Bronchial epithelial cell (primary cell): ENCODE data around the gene RSAD1. TPM values are rescaled to one million over a fixed set of nuclear protein-coding genes. Genes with fewer than 3 reads are reported as not detected.

Experiments used
- DNase-seq: peaks from one replicate; pipeline ENCODE4 v3.0.0-alpha.2; 2010; ENCODE audit warnings: low read depth
- FAIRE-seq: peaks from 2 replicates; lab custom pipeline; 2011; peaks lifted over from hg19 to GRCh38; lab: Jason Lieb, UNC
- H3K27me3 ChIP-seq: 2 replicates; pipeline ENCODE4 v1.5.1; 2011; ENCODE audit warnings: low read length; ENCODE audit not compliant: control insufficient read depth, insufficient read depth
- H3K36me3 ChIP-seq: 2 replicates; pipeline ENCODE4 v1.5.1; 2011; ENCODE audit warnings: low read length; ENCODE audit not compliant: control insufficient read depth, insufficient read depth
- H3K4me3 ChIP-seq: 2 replicates; pipeline ENCODE4 v1.5.1; 2011; ENCODE audit warnings: mild to moderate bottlenecking, low read depth, low read length, control low read depth
- total RNA-seq: library from RNA; depleted of rRNA; stranded (reverse); fragments of >200 nt; gene quantifications from 2 replicates; pipeline ENCODE4 v1.2.1, GENCODE V29; 2014
- TF ChIP-seq, protein P1 (sequence below): IDR thresholded peaks from 2 replicates; pipeline ENCODE4 v1.5.1; 2011; ENCODE audit warnings: mild to moderate bottlenecking, moderate library complexity, low read length, control low read depth, inconsistent platforms; ENCODE audit not compliant: insufficient read depth, severe bottlenecking

The RSAD1 gene
- total RNA-seq, 1 donor from 2014 or later, result 14.2 TPM

DNA sequence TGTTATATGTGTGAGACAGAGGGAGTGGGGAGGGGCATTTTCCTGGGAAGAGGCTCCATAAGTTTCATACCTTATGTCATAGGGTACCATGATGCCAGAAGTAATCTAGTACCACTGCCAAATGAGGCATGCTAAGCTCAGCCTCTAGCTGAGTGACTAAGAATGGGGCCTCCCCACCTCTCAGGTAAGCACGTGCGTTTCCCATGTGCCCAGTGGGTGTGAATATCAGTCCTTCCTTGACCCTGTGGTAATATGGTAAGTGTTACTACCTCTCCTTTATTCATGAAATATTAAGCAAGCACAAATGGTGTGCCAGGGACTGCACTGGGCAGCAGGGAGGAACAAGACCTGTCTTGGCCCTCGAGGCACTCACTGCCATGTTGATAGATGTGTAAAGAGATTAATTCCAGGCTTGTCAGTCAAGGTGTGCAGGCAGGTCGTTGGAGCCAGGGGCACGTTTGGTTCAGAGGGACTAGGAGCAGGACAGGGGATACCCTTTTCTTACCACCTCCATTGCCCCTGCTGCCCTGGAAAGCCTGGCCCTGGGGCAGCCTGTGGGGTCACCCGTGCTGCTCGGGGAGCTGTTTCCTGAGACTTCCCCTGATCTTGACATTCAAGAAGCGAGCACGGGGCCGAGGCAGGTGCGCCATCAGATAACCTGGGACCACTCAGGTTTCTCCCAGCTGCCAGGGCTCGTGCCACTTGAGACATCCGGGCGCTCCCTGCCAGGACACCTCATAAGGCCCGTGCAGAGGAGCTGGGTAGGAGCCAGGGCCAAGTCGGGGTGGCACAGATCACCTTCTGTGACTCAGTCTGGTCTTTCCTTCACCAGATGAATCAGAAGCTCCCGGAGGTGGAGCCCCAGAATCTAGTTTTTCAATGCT, 8.8 kb downstream of the RSAD1 start:
- TF ChIP-seq, protein P1, sequence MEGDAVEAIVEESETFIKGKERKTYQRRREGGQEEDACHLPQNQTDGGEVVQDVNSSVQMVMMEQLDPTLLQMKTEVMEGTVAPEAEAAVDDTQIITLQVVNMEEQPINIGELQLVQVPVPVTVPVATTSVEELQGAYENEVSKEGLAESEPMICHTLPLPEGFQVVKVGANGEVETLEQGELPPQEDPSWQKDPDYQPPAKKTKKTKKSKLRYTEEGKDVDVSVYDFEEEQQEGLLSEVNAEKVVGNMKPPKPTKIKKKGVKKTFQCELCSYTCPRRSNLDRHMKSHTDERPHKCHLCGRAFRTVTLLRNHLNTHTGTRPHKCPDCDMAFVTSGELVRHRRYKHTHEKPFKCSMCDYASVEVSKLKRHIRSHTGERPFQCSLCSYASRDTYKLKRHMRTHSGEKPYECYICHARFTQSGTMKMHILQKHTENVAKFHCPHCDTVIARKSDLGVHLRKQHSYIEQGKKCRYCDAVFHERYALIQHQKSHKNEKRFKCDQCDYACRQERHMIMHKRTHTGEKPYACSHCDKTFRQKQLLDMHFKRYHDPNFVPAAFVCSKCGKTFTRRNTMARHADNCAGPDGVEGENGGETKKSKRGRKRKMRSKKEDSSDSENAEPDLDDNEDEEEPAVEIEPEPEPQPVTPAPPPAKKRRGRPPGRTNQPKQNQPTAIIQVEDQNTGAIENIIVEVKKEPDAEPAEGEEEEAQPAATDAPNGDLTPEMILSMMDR, result no peak
- DNase-seq (peak; percentile 90), FAIRE-seq (peak; percentile 96)
- Histone ChIP-seq H3K36me3 (peaks cover 9% of the 10 kb centered on the region), H3K27me3 (no peaks in the 10 kb centered on the region), H3K4me3 (no peak overlapping the region)

DNA sequence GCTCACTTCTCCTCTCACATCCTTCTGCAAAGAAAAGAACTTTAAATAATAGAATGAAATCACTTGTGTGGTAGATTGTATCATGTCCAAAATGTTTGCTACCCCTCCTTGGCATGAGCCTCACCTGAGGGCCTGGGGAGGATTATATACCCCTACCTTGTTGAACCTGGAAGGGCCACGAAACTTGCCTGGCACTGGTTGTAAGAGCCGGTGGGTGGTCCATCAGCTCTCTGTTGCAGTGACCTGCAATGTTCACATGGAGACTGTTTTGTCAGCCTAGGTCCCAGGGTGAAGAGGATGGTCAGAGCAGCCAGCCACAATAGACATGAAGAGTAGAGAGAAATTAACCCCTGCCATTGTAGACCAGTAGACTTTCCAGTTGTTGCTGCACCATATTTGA, 10.2 kb downstream of the RSAD1 start:
- TF ChIP-seq, protein P1, result no peak

GRCh38 chr17:50491505-50491904, 12.8 kb downstream of the RSAD1 start:
- DNase-seq, result peak; percentile 70
- no peak overlapping the region for H3K4me3 ChIP-seq
- no peak for FAIRE-seq

More for the DNA sequence above, 10.2 kb downstream of the RSAD1 start:
- peaks cover 6% of the 10 kb centered on the region for H3K36me3 ChIP-seq
- H3K4me3 ChIP-seq, result no peak overlapping the region
- DNase-seq (no peak), FAIRE-seq (no peak)
- no peaks in the 10 kb centered on the region for H3K27me3 ChIP-seq

GRCh38 chr17:50492214-50492613, 13.6 kb downstream of the RSAD1 start:
- DNase-seq (no peak), FAIRE-seq (no peak)
- TF ChIP-seq, protein P1, result no peak
- Histone ChIP-seq H3K4me3 (no peak overlapping the region), H3K27me3 (no peaks in the 10 kb centered on the region), H3K36me3 (no peaks in the 10 kb centered on the region)

More at GRCh38 chr17:50491505-50491904, 12.8 kb downstream of the RSAD1 start:
- TF ChIP-seq, protein P1, result no peak
- no peaks in the 10 kb centered on the region for H3K36me3 ChIP-seq
- H3K27me3 ChIP-seq, result no peaks in the 10 kb centered on the region

GRCh38 chr17:50493744-50494143, 15.1 kb downstream of the RSAD1 start:
- FAIRE-seq (no peak), DNase-seq (no peak)

More at GRCh38 chr17:50493744-50494143, 15.1 kb downstream of the RSAD1 start:
- no peak overlapping the region for H3K4me3 ChIP-seq
- H3K36me3 ChIP-seq, result no peaks in the 10 kb centered on the region
- TF ChIP-seq, protein P1, result no peak
- H3K27me3 ChIP-seq, result no peaks in the 10 kb centered on the region
